GM19452 (cell line): Measurements from ENCODE around the gene IYD.

ENCODE experiments used
- ATAC-seq: cut with Tn5 transposase; IDR thresholded peaks from one replicate; pipeline ENCODE4 v1.9.1; 2021; ENCODE audit not compliant: unreplicated experiment

IYD gene

GRCh38 chr6:150368762-150369161, at the start of gene IYD:
TSS of gene IYD (plus strand) at chr6:150369012. CDS start at chr6:150369032, 20 bp downstream.
- ATAC-seq, result no peak

- ATAC-seq, result no peak
Measured at GRCh38 chr6:150319924-150320323, 48.9 kb upstream of the IYD start.

GRCh38 chr6:150320442-150320841, 48.4 kb upstream of the IYD start:
- no peak for ATAC-seq

GRCh38 chr6:150322466-150322871, 46.3 kb upstream of the IYD start:
- no peak for ATAC-seq

GRCh38 chr6:150323205-150323604, 45.6 kb upstream of the IYD start:
- no peak for ATAC-seq

- no peak for ATAC-seq
Measured at GRCh38 chr6:150324044-150324443, 44.8 kb upstream of the IYD start.

GRCh38 chr6:150325066-150325772, 43.6 kb upstream of the IYD start:
- no peak for ATAC-seq

- ATAC-seq, result no peak
Measured at GRCh38 chr6:150327117-150327774, 41.6 kb upstream of the IYD start.

GRCh38 chr6:150328744-150329405, 39.9 kb upstream of the IYD start:
- ATAC-seq, result no peak

- ATAC-seq, result no peak
Measured at GRCh38 chr6:150331344-150331743, 37.5 kb upstream of the IYD start.

GRCh38 chr6:150332939-150333584, 35.8 kb upstream of the IYD start:
- ATAC-seq, result no peak

GRCh38 chr6:150333585-150333941, 35.2 kb upstream of the IYD start:
- ATAC-seq, result no peak

- ATAC-seq, result no peak
Measured at GRCh38 chr6:150334790-150335783, 33.7 kb upstream of the IYD start.

- ATAC-seq, result no peak
Measured at GRCh38 chr6:150336299-150336698, 32.5 kb upstream of the IYD start.

- ATAC-seq, result no peak
Measured at GRCh38 chr6:150336708-150337107, 32.1 kb upstream of the IYD start.

GRCh38 chr6:150342126-150342525, 26.7 kb upstream of the IYD start:
- ATAC-seq, result no peak

- no peak for ATAC-seq
Measured at GRCh38 chr6:150343434-150343833, 25.4 kb upstream of the IYD start.

GRCh38 chr6:150345781-150346180, 23.0 kb upstream of the IYD start:
- no peak for ATAC-seq

GRCh38 chr6:150346346-150346745, 22.5 kb upstream of the IYD start:
- ATAC-seq, result no peak

- ATAC-seq, result no peak
Measured at GRCh38 chr6:150347845-150348244, 21.0 kb upstream of the IYD start.

GRCh38 chr6:150349546-150349945, 19.3 kb upstream of the IYD start:
- ATAC-seq, result no peak
